T1000 (cell line): ENCODE results near the gene USP15.
A peak's percentile ranks its signal among the peaks of the same experiment; 100 is the strongest.
"Not testable (repeated sequence)": the region's sequence is repeated elsewhere in the genome, so short reads cannot be mapped to it uniquely, and the experiment has no call there.

ENCODE experiments used
- DNase-seq: peaks from one replicate; lab custom pipeline; 2025; ENCODE audit warnings: mixed read lengths; lab: John Stamatoyannopoulos, UW

The USP15 gene

GRCh38 chr12:62323386-62323785 lies 63.2 kb downstream of the USP15 start:
- no peak for DNase-seq

- DNase-seq, result no peak
Measured at GRCh38 chr12:62328296-62328921, 68.2 kb downstream of the USP15 start.

- no peak for DNase-seq
Measured at GRCh38 chr12:62331306-62331705, 71.1 kb downstream of the USP15 start.

- no peak for DNase-seq
Measured at GRCh38 chr12:62332598-62332997, 72.4 kb downstream of the USP15 start.

- DNase-seq, result no peak
Measured at GRCh38 chr12:62335057-62335456, 74.9 kb downstream of the USP15 start.

- DNase-seq, result no peak
Measured at GRCh38 chr12:62335796-62336195, 75.6 kb downstream of the USP15 start.

- not testable (repeated sequence) for DNase-seq
Measured at GRCh38 chr12:62337643-62338042, 77.4 kb downstream of the USP15 start.

GRCh38 chr12:62342614-62343303 lies 82.6 kb downstream of the USP15 start:
- DNase-seq, result not testable (repeated sequence)

GRCh38 chr12:62343304-62344120 lies 83.3 kb downstream of the USP15 start:
- DNase-seq, result not testable (repeated sequence)

- not testable (repeated sequence) for DNase-seq
Measured at GRCh38 chr12:62344731-62345556, 84.7 kb downstream of the USP15 start.

- no peak for DNase-seq
Measured at GRCh38 chr12:62345667-62346066, 85.5 kb downstream of the USP15 start.

GRCh38 chr12:62346817-62347216 lies 86.6 kb downstream of the USP15 start:
- no peak for DNase-seq

GRCh38 chr12:62347922-62348650 lies 87.9 kb downstream of the USP15 start:
- peak; percentile 12 for DNase-seq

GRCh38 chr12:62350554-62350953 lies 90.3 kb downstream of the USP15 start:
- DNase-seq, result no peak

GRCh38 chr12:62351326-62351725 lies 91.1 kb downstream of the USP15 start:
- no peak for DNase-seq

- DNase-seq, result no peak
Measured at GRCh38 chr12:62361048-62361447, 100.8 kb downstream of the USP15 start.

GRCh38 chr12:62363506-62363905 lies 103.3 kb downstream of the USP15 start:
- DNase-seq, result no peak

GRCh38 chr12:62364697-62365096 lies 104.5 kb downstream of the USP15 start:
- DNase-seq, result not testable (repeated sequence)

GRCh38 chr12:62365846-62366245 lies 105.6 kb downstream of the USP15 start:
- not testable (repeated sequence) for DNase-seq

- not testable (repeated sequence) for DNase-seq
Measured at GRCh38 chr12:62368430-62369223, 108.4 kb downstream of the USP15 start.
